GM21360 (cell line): Measurements from ENCODE around the gene EEF1A2.

ENCODE experiments used
- ATAC-seq: cut with Tn5 transposase; IDR thresholded peaks from one replicate; pipeline ENCODE4 v1.9.1; 2021; ENCODE audit warnings: mild to moderate bottlenecking, moderate library complexity; ENCODE audit not compliant: unreplicated experiment

EEF1A2 gene

DNA sequence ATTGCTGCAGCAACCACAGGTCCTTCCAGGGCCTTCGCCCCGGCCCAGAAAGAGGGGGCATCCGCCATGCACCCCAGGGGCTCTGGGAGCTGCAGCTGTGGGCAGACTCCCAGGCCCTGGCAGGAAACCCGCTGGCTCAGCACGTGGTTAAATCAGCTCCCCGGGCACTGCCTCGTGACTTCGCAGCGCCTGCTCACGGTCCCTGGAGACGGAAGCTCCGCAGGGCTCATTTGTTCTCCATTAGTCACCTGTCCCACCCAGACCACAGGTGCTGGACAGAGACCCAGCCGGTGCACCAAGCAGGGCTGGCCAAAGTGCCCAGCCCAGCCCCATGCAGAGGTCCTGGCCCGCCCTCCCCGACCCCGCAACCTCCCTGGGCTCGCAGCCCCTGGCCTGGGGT lies 41.1 kb downstream of the EEF1A2 start:
- no peak for ATAC-seq

DNA sequence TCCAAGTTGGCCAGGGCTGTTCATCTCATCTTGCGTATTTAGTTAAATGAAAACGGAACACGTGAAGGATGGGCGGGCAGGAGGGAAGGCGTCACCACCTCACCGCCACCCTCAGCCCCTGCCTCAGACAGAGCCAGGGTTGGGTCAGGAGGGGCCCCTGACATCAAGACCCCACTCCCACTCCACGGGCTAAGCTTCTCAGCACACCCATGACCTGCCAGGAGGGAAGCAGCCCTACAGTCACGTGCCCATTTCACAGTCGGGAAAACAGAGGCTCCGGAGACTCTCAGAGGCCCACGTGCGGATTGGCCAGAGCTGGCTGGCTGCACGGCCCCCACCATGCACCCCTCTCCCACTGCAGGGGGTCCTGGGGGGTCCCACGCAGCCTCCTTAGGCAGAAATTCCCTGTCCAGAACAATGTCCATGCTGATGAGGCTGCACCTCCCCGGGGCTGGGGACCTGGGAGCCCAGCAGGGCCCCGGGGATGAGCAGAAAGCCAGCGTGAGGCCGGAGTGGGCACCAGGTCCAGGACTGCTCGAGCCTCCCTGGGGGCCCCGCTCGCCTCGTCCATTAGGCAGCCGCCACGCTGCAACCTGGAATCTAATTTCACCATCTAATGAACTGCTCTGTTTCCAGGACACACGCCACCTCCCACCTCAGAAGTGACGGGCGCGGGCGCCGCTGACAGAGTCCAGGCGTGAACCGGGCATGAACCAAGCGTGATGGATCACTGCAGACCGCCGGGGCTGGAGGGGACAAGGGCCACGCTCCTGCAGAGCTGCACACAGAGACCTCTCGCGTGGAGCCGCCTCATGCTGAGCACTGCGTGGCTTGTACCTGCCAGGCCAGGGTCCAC lies 42.2 kb downstream of the EEF1A2 start:
- no peak for ATAC-seq

- ATAC-seq = no peak
These were observed 43.4 kb downstream of the EEF1A2 start for GRCh38 chr20:63455568-63455859.

GRCh38 chr20:63454731-63455567 lies 43.9 kb downstream of the EEF1A2 start:
- no peak for ATAC-seq

DNA sequence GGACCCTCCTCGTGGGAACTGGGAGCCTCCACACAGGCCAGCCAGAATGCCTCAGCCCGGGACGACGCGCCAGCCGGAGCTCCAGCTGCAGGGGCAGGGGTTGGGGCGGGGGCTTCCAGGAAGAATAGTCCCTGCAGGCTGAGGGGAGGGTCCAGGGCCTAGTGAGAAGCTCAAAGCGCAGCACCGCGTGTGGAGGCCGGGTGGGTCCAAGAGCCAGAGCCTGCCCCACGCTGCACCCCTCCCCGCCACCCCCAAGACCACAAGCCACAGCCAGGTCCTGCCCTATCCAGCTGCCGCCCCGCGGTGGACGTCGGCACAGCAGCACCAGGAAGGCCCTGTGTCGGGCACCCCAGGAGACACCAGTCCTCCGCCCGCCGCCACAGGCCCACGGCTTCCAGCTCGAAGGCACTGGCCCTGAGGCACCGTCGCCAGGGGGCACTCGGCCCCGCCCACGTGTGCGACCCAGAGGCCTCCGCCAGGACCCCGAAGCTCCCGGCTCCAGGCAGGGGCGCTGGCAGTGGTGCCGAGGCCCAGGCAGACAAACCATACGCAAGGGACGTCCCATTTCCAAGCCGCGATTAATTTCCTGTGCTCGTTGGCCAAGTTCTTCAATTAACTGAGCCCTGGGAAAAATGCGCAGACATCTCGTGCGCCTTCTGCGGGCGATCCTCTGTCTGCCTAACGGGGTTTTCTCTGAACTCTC lies 45.9 kb downstream of the EEF1A2 start:
- no peak for ATAC-seq

DNA sequence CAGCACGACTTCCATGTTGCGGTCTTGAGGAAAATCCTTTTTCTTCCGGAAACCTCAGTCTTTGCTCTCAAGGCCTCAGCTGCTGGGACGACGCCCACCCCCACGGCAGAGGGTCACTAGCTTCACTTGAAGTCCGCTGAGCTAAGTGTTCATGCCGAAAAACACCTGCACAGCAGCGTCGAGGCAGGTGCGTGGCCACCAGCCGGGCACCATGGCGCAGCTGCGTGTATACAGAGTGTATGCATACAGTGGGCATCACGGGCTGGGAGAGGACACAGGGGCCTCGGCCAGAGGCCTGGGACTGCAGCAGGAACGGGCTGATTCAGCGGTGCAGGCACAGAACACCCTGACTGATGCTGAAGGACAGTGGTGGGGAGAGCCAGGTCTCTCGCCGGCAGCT lies 46.5 kb downstream of the EEF1A2 start:
- no peak for ATAC-seq

- ATAC-seq = no peak
These were observed 47.1 kb downstream of the EEF1A2 start for GRCh38 chr20:63451821-63452220.

DNA sequence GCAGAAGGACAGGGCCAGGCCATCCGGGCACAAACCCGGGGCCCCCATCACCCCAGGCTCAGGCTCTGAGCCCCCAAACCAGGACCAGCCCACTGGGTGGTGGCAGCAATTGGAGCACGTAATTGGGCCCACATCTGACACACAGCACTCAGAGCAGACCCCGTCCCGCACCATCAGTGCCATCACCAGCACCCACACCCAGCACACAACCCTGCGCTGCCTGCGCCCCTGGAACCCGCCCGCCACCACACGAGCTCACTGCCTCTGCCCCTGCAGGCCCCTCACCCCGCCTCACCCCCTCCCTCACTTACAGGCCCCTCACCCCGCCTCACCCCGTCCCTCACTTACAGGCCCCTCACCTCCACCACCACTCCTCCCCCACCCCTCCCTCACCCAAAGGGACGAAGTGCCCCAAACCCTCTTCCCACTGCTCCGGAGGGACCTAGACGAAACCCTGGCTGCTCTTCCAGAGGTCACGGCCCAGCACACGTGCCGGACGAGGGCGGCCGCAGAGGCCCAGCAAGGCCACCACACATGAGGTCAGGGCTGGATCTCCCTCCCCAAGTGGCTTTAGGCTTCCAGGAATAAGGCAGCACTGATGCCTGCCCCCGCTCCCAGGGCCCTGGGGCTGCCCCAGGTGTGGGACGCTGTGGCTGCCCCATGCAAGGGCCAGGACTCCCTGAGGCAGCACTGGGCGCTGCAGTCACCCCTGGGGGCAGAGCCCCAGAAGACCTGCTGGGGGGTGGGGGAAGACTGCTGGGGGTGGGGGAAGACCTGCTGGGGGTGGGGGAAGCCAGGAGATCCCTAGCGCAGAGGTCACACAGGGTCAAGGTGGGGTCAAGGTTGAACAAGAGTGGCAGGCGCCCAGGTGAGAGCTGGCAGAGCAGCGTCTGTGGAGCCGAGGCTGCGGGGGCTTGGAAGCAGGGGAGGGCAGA lies 48.8 kb downstream of the EEF1A2 start:
- ATAC-seq = no peak

DNA sequence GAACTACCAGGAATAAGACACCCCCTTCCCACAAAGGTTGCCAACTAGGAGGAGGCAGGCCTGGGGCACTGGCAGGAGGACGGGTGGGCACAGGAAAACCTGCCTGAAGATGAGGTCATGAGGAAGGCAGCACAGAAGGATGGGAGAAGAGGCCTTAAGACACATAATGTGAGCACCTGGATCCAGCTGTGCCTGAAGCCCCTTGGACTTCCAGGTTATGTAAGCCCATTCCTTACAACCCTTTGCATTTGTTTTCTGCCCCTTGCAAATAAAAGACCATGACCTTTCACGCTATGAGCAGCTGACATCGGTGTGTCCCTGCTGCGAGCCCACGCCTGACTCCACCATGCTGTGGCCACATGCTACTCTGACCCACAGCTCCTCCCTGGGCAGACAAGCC lies 49.9 kb downstream of the EEF1A2 start:
- no peak for ATAC-seq

DNA sequence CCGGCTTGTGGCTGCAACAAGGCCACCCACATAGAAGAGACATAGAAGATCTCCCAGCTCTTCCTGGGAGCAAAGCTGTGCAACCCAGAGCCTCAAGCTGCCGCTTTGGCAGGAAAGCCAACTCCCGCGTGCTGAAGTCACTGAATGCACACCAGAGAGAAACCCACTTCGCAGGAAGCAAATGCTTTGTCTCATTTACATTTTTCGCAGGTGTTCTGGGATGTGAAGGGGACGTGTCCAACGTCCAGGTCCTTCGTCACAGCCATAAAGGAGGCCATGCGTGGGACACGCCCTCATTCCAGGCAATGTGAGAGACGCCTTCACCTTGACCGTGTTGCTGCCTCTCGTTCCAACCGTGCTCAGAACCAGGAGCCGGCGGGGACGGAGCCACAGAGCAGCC lies 50.9 kb downstream of the EEF1A2 start:
- no peak for ATAC-seq

DNA sequence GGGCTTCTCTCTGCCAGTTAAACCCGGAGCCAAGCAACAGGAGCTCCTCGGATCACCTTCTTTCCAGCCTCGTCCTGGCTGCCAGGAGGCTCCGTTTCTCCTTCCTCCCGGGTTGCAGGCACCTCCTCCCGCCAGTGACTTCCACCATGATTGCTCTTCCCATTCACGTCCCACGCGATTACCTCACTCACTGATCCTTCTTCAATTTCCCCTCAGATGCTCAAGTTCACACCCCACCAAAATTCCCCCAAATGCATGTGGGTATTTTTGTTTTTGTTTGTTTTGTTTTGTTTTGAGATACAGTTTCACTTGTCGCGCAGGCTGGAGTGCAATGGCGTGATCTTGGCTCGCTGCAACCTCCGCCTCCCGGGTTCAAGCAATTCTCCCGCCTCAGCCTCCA lies 51.6 kb downstream of the EEF1A2 start:
- no peak for ATAC-seq

DNA sequence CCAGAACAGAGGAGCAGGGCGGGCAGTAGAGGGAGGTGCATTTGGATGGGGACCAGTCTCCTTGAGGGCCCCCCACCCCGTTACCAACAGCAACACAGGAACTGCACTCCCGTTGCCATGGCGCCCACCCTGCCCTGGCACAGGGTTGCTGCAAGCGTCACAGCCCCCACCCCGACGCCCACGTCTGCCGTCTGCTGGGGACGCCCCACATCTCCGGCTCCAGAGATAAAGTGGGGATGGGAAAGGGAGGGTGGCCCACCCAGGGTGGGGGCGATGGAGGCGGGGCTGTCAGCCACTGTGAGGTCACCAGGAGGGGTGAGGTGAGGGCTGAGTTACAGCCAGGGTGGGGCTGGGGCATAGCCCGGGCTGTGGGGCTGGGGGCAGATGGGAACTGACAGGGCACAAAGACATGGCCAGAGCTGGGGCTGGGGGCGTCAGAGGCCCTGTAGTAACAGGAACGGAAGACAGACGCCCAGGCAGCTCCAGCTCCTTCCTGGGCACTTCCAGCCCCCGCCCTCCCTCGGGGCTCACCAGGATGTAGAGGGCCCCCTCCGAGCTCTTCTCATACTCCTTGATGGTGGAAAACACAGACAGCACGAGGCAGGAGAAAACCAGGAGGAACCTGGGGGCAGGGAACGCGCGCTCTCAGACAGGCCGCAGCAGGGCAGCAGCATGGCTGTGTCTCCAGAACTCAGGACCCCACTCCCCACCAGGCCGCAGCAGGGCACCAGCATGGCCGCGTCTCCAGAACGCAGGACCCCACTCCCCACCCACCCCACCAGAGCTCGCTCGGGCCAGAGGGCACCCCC lies 52.5 kb downstream of the EEF1A2 start:
- no peak for ATAC-seq

GRCh38 chr20:63445075-63445734 lies 53.7 kb downstream of the EEF1A2 start:
- no peak for ATAC-seq

DNA sequence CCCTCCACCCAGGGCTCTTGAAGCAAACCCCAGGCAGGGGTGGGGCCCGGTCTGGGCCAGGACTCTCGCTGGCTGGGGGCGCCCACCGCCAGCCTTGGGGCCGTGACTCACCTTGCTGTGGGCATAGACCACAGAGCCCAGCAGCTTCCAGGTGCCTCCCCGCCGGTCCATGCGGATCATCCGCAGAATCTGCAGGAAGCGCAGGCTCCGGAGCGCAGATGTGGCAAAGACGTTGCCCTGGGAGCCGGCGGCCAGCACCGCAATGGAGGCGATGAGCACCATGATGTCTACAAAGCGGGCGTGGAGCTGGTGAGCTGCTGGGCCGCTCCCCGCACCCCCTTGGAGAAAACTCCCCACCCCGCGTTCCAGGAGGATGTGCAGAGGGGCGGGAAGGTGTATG lies 54.3 kb downstream of the EEF1A2 start:
- ATAC-seq = no peak

GRCh38 chr20:63443606-63444395 lies 55.1 kb downstream of the EEF1A2 start:
- ATAC-seq = no peak

DNA sequence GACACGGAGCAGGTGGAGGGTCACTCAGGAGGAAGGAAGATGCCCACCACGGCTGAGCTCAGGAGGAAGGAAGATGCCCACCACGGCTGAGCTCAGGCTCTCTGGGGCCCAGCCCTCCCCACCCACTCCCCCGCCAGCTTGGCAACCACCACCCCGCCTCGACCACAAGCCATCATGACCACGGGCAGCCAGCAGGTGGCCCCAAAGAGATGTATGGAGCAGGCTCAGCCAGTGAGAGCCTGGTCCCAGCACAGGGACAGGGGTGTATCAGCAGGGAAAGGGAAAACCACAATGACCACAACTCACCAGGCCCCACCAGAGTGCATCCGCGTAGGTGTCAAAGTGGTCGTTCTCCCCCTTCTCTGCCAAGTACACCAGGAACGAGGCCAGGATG lies 56.8 kb downstream of the EEF1A2 start:
- ATAC-seq = no peak

DNA sequence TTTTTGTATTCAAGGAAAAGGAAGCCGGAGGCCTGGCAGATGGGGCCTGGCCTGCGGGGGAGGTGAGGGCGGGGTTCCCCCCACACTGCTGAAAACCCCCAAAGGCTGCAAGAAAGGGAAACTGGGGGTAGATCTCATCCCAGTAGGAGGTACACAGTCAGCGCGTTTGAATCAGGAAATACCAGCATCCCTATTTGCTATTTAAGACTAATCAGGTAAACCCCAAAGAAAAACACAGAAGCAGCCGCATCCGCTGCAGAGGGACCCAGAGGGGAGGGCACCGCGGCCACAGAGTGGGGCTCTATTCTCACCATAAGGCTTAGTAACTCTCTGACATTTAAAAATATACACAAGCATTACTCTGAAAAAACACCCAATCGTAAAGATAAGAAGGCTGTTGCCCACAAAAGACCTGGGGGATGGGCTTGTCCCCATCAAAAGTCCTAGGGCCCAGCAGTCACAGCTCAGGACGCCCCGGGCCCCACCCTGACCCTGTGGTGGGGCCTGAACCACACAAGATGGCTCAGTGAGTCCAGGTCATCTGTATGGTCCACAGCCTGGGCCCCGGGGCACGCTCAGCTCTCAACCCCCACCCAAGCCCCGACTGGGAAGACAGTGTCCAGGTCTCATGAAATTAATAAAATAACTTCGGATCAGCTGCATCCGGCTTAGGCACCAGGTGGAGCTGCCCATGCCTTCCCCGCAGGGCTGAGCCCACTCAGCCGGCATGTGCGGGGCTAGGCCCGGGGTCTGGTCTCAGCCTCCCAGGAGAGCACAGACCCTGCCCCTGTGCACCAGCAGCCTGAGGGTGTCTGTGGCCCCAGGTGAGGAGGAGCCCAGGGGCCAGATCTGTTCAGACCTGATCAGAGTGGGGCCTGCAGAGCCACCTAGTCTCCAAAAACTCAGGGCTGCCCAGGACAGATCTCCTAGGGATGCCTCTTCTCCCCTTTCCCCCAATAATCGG lies 57.5 kb downstream of the EEF1A2 start:
- ATAC-seq = no peak
